ENCODE measurements around the gene ATP2A3.

- TF ChIP-seq CTCF (IDR thresholded peaks at IDR 0.05) (no peak), POLR2A (IDR thresholded peaks at IDR 0.05) (no peak), EP300 (IDR thresholded peaks at IDR 0.05) (no peak), POLR2AphosphoS5 (IDR thresholded peaks at IDR 0.05) (no peak)
Observed at GRCh38 chr17:3968015-3968414, 3.8 kb upstream of the ATP2A3 start.
